Activated CD4-positive, CD25-positive, alpha-beta regulatory T cell (primary cell): ENCODE data around the gene KIF17.
"Not testable (repeated sequence)": the region's sequence is repeated elsewhere in the genome, so short reads cannot be mapped to it uniquely, and the experiment has no call there.

Experiments
- DNase-seq, 4 experiments: peaks; one replicate each; lab custom pipeline; 2025; lab: John Stamatoyannopoulos, UW

KIF17 gene

DNA sequence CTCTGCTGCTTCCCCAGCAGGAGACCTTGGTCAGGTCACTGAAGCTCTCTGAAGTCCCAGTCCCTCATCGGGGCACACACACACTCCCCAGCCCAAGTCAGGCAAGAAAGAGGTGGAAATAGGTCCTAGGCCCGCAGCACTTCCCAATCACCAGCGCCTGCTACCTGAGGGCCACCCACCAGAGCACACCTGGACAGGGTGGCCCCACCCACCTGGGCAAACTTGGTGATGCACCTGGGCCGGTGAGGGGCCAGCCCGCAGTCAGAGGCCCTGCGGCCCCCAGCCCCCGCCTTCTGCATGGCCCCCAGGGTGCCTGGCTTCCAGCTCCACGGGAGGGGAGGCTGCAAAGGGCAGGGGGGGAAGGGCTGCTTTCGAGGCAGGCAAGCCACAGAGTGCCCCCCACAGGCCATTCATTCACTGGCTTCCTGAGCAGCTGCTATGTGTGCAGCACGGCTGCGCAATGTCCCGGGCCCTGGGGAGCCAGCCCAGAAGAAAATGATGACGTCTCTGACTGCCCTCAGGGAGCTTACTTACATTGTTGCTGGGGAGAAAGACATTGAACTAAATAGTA is 10.0 kb upstream of the KIF17 start:
- no peak for DNase-seq

DNA sequence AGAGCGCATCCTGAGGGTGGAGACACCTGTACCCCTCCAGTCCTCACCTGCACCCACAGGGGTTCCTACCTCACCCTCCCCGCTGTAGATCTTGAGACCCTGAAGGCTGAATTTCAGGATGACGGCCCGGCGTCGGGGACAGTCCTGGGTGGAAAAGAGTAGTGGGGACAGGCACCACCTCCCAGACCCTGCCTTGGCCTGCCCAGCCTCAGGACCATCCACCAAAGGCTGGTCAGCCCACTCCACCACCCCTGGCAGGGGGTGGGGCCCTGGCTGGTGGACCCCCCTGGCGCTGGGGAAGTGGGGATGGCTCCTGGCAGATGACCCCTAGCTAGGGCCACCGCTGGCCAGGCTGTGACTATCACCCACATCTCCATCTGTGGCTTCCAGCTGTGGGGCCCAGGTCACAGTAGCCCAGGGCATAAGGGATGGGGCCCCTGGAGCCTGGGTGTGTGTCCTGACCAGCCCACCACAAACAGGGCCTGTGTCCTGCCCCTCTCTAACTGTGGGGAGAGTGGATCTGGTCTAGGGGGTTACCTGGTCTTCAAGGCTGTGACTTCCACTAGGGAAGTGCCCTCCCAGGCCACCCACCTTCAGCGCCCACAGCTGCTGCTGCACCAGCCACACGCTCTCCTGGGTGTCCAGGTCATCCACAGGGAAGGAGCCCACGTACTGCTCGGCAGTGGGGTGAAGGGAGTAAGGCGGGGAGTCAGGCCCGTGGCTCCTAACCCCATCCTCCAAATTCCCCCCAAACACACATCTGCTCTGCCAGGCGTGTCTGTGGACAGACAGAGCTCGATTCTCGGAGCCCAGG is 9.3 kb upstream of the KIF17 start:
- DNase-seq, result no peak

DNA sequence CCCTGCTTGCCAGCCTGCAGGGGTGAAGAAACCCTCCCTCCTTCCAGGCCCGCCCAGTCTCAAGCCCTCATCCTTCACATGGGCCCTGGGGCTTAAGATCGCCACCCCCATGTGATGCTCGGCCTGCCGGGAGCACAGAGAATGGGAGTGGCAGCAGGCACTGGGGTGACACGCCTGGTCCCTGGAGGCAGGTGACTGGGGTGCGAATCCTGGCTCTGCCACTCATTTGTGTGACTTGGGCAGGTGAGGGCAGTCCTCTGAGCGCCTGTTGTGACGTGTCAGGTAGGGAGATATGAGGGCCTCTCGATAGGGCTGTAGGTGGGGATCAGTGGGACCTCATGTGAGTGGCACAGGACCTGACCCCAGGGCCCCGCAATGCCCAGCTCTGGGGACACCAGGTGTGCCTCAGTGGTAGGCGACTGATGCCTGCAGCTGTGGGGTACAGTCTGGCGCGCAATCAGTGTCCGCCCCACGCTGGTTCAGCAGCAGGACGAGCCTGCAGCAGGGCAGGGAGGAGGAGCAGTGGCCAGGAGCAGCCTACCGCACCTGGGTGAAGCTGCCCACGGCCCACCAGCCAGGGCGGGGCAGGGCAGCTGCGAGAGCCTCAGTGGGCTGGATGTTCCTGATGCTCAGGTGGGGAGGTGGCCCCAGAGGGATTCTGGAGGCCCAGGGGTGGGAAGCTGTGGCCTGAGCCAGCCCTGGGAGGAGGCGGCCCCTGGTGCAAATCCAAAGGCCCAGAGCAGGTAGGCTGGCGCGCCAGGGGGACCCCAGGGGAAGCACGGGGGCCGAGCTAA is 8.5 kb upstream of the KIF17 start:
- DNase-seq, result no peak

DNA sequence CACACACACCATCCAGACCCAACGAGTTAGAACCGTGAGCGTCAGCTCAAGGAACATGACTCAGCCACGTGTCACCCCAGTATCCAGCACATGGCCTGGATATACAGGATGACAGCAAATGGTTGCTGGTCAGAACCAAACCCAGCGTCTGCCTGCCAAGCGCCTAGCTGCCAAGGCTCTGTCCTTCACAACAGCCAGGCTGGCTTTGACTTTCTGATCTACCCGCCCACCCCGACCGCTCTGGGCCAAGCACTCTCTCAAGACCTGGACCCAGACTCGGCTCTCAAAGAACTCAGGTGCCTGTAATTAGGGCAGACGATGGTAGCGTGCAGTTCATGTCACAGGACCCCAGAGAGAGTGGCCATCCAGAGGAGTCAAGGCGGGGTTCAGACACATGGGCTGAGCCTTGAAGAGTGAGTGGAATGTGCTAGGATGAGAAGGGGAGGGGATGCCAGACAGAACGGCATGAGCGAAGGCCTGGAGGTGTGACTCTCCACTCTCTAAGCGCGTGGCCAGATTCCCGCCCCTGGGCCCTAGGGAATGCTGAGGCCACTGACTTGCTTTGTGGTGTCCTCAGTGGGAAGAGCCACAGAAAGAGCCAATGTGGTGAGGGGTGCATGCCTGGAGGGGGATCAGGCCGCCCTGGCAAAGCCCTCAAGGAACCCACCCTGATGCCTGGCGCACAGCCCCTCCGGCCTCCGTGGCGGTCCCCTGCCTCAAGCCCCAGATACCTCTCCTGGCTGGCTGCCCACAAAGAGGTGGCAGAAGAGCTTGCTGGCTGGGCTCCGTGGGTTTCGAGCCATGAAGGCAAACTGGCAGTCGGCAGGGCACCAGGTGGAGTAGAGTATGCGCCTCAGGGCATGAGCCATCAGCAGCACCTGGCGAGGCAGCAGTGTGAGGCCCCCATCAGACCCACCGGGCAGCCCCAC is 7.6 kb upstream of the KIF17 start:
- DNase-seq, result no peak

DNA sequence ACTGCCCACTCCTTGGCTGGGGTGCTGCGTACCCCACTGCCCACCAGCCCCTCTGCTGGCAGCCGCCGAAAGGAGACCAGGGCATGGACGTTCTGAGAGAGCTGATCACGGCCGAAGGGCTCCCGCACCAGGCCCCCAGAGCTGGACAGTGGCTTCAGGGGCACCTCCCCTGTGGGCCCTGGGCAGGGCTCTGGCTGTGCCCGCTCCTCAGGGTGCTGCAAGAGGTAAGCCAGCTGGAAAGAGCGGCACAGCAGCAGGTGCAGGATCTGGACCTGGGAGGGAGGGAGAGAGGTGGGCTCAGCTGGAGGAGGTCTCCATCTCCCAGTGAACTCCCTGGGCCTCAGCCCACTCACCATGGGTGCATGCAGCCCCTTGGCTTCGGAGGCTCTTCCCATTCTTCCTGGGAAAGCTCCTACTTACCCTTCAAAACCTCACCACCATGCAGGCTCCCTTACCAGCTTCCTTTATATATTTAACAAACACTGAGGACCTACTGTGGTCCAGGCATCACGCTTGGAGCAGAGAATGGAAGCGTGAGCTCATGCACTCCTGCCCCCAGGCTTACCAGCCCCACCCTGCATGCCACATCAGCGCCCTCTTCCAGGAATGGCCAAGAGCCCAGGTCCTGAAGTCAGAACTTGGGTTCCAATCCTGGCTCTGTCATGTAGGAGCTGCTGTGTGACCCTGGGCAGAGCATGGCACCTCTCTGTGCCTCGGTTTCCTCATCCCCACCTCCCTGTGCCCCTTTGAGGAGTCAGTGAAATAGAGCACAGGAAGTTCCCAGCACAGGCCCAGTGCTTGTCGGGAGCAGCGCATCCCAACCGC is 6.8 kb upstream of the KIF17 start:
- DNase-seq, result no peak

DNA sequence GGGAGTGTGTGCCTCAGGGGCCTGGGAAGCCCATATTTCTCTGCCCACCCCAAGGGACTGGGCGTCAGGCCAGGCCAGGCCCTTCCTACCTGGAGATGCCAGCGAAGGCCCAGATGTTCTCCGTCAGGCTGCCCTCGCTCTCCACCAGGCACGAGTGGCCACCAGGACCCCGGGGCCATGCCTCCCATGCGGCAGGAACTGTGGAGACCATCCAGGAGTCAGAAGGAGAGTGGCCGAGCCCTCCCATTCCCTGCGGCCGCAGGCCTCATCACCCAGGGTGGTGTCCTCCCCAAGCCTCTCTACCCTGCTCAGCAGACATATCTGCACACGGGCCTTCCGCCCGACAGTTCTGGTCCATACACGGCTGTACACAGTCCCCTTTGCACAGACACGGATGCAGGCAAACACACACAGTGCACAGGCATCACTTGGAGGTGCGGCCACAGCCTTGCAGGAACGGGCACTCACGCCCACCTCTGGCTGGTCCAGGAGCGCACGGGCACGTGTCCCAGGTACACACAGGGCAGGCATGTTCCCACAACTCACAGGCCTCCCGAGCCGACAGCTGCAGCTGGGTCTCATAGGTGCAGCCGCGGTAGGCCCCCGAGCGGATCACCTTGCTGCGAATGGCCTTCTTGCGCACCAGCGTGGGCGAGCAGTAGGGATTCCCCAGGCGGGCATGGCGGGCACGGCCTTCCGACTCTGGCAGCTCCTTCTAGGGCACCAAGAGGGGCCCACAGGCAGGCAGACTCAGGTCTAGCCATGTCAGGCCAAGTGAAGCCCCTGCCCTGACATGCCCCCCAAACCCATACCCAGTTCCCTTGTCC is 5.9 kb upstream of the KIF17 start:
- DNase-seq, result no peak

DNA sequence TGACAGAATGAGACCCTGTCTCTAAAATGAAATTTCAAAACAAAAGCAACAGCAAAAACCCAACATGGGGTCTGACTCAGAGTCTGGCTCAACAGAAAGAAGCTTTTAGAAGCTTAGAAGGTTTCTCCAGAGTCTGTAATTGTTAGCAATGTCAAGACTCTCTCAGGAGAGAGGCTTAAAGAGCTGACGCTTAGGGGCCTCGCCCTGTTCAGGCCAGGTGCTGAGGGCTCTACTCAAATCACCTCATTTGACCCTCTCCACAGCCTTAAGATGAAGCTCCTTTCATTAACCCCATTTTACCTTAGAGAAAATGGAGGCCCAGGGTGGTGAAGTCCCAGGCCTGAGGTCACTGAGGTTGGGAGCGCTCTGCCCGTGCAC is 5.3 kb upstream of the KIF17 start:
- no peak for DNase-seq

DNA sequence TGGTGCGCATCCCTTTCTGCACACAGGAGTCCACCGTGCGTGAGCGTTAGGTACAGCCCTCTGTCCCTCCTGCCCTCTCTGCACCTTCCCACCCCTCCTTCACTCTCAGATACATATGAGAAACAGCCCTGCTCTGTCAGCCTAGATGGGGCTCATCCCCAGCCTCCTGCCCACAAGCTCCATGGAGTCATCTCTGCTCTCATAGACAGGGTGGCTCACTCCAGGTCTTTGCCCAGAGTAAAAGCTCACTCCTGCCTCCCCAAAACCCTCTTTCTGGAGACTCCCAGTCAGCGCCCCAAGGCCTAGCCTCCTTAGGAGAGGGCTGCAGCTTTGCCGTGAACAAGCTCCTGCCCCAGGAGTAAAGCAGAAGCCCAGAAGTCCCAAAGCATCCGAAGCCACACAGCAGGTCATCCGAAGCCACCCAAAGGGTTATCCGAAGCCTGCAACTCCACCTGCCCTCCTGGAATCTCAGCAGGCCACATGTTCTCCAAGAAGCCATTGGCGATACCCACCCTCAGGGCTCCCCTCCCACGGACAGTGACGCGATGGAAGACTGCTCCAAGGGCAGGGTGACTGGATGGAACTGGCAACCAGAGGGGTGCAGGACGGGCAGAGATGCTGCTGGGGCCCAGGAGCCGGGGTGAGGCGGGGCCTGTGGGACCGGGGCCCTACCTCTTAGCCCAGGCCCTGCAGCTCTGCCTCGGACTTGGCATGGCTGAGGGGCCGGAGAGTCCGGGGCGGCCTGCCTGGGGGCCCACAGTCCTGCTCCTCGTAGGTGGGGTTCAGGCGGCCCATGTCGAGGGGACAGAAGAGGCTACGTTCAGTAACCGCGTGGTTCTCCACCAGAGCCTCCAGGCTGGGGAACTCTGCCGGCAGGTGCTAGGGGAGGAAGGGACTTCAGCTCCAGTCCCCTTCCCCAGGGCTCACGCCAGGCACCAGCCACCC is 3.6 kb upstream of the KIF17 start:
- no peak for DNase-seq

DNA sequence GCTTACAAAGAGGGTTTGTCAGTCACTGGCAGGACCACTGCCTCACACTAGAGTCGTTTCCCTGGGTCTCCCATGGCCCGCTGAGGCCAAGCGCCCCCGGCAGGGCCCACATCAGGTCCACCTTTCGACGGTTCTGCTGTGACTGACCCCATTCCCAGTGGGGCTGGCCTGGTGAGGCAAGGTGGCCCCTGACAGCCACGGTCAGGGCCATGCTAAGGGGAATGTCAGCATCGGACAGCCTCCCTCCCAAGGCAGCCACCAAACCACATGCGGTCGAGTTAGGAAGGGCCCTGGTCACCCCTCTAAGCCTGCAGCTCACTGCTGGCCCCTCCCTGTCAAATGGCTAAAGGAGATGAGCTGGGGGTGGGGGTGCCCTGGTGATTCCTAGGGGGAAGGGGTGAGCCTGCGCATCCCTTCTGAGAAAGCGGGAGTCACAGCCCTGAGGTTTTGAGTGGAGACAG is 2.9 kb upstream of the KIF17 start:
- no peak for DNase-seq

DNA sequence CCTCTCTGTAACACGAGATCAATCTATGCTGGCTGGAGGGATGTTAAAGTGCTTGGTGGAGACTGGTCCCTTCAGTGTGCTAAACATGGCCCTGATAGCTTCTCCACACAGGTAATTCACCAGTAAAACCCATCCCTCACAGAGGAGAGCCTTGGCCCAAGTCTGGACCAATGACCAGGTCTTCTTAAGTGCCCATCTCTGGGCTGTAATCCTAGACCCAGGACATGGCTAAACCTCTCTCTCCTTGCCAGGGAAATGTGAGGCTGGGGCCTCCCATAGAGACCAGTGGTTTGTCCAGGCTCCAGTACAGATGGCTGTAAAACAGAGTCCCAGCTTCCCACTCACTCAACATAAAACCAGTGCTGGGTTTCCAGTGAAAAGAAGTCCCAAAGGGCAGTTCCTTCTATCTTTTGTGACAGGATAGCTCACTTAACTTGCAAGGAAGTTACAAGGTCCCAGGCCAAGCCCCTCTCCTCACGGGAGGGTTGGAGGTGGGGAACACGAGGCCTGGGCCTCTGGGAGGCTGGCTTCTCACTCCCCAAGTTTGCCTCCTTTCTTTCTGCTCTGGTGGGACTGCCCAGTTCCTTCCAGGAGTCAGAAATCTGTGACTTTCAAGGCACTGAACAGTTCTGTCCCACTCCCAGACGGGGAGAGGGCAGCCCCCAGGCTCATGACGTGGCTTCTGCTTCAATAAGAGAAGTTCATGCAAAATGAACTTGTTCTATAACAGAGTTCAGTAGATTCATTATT is 2.2 kb upstream of the KIF17 start:
- DNase-seq, result no peak

DNA sequence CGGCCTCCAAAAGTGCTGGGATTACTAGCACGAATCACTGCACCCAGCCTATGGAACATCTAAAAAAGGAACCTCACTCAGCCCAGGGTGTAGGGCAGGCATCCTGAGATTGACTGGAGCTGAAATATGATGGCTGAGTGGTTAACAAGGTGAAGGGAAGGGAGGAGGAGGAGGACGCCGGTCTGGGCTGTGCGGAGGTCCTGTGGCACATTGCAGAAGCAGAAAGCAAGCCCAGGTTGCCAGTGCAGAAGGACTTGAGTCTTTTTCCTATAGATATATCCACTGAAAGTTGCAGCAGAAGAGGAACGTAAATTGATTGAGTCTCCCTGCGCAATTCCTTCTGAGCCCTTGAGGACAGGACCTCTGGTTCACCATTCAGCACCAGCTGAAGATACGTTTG is 1.5 kb upstream of the KIF17 start:
- DNase-seq, result no peak

DNA sequence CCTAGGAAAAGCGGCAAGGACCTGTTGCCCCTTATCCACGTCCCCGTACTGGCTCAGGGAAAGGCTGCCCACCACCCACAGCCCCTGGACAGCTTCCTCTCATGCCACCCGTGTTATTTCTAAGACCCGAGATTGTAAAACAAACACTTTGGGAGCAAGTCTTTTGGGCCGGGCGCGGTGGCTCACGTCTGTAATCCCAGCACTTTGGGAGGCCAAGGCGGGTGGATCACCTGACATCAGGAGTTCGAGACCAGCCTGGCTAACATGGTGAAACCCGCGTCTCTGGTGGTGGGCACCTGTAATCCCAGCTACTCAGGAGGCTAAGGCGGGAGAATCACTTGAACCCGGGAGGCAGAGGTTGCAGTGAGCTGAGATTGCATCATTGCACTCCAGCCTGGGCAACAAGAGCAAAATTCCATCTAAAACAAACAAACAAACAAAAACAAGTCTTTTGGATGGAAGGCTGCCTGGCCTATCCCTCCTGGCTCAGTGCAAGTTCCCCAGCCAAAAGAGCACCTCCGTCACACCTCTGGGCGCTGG is 606 bp upstream of the KIF17 start:
- DNase-seq, result not testable (repeated sequence)

DNA sequence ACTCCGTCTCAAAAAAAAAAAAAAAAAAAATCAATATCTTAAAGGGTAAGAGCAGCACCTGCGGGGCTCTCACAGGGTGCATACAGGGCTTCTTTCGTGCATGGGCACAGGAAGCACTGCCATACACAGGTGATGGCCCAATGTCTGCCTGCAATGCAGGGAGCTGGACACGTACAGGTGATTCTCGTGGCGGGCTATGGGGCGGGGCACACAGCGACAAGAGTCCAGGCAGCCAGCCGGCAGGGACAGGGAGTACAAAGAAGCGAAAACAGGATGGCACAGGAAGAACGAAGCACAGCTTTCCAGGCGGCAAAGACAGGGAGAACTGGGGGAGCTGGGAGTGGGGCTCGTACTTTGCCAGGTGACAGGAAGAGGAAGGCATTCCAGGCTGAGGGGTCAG is 1.6 kb downstream of the KIF17 start:
- DNase-seq, result no peak

DNA sequence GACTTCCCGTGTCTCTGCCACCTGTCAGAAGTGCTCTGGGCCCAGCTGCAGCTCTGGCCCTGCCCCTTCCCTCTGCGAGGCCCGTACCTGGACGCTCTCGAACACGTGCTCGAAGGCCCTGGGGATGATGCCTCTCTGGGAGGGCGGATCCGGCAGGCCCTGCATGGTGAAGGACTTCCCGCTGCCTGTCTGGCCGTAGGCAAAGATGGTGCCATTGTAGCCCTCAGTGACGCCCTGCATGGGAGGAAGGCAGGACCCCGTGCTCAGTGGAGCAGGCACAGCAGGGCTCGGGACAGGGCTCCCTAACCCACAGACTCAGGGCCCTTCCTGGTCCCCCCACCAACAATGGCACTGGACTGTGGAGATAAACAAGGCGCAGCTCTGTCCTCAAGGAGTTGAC is 2.4 kb downstream of the KIF17 start:
- no peak for DNase-seq

DNA sequence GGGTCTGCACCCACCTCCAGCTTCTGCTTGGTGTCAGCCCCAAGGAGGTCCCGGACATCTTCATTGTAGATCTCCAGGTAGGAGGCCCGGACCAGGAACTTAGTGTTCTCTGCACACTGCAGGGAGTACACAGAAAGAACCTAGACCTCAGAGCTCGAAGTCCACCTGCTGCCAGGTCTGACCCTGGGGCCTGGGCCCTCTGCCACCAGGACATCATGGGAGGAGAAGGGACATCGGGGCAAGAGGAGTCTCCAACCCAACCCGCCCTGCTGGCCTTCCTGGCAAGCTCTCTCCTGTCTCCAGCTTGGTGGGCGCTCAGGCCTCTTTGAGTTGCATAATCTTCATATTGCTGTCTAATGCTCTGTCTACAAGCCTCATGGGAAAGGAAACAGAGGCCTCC is 4.4 kb downstream of the KIF17 start:
- no peak for DNase-seq

DNA sequence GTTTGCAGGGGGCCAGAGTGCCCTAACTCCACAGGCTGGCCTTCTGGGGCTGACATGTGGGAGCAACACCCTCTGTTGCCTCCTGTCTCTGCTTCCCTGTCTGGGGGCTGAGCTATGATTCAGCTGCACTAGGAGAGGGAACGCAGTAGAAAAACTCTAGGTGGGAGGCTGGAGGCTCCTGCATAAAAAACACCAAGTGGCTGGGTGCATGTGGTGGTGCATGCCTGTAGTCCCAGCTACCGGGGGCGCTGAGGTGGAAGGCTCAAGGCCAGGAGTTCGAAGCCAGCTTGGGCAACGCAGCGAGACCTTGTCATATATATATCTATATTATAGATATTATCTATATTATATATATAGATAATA is 5.6 kb downstream of the KIF17 start:
- no peak for DNase-seq

DNA sequence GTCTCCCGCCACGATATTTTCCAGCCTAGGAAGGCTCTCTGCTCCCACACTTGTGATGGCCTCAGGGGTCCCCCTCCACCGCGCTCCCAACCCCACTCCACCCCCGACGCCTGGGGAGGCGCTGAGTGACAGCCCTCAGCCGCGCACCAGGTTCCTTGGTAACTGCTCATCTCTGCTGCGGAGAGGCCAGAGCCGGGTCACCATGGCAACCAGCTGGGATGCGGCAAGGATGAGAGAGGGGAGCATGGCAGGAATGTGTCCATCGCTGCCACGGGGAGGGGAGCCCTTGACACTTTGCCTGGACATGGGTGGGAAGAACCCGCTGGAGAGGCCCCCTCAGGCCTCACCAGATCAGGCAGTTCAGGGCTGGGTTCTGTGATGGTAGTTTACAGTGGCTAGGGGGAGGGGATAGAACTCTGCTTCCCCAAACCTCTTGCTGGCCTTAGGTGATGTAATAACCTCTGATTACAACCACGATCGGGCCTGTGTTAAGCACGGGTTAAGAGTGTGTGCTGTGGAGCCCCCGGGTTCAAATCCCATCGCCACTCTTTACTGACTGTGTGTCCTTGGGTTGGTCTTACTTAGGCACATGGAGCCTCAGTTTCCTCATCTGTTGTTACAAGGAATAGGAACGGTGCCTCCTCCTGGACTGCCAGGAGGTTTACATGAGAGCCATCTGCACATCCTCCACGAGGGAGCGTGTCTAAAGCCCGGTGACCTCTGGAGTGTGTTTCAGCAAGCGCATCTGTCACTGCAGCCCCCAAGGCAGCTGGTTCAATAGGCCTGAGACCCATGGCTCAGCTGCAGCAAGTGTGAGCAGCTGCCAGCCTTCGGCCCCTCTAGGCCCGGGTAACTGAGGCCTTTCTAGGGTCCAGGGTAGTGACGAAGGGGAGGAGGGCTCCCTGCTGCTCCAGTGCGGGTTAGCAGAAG is 6.3 kb downstream of the KIF17 start:
- no peak for DNase-seq
